Stimulated activated CD8-positive, alpha-beta memory T cell treated with anti-CD3 and anti-CD28 coated beads, Interleukin-2, amount 100 ng/mL, for 1 hour (primary cell): ENCODE data around the gene CFAP70.
"Not testable (repeated sequence)": the region's sequence is repeated elsewhere in the genome, so short reads cannot be mapped to it uniquely, and the experiment has no call there.

Source experiments
- DNase-seq, 2 donors: peaks; one replicate each; pipeline ENCODE4 v3.0.0-alpha.2; 2020; ENCODE audit warnings: low read depth in 2 of 2

CFAP70 gene

DNA sequence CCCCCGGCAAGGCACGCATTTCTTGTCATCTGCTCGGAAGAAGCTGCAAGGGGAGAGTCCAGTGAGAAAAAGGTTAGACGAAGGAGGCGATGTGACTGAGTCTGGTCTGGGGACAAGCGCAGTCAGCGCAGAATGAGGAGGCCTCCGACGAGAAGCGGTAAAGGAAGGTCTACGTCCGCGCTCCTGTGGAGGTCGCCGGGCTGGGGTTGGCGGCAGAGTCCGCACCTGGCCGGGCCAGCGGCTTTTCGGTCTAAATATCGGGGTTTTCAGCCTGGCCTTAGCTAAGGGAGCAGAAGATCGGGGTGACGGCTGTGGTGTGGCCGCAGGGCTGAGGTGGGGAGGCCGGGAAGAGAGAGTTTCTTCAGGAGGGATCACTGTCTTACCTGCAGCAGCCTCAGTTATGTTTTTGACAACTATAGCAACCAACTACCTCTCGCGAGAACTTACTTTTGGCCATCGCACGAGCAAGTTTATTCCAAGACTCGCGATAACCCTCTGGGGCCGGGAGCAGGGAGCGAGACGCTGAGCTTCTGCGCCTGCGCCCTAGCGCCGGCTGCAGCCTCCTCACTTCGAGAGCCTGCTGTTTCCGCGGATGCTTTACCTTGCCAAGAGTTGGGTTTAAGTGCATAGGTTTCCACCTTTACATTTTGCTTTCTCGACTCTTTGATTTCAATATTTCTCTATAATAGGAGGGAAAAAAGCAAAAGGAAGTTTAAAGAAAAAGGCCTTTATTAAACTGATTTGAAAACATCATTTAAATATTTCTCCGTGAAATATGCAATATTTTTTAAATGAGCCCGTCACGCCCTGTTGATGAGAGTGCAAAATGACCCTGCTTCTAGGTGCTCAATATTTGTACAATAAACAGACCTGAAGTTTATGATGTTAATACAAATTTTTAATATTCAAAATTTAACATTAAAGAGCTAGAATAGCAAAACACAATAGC is at the start of gene CFAP70:
Gene CFAP70, minus strand, starts transcription at position 534 of the 949 bp plus-strand sequence. CDS start 4,068 bp downstream, outside the sequence.
- peak; percentile 74 to 85 for DNase-seq

DNA sequence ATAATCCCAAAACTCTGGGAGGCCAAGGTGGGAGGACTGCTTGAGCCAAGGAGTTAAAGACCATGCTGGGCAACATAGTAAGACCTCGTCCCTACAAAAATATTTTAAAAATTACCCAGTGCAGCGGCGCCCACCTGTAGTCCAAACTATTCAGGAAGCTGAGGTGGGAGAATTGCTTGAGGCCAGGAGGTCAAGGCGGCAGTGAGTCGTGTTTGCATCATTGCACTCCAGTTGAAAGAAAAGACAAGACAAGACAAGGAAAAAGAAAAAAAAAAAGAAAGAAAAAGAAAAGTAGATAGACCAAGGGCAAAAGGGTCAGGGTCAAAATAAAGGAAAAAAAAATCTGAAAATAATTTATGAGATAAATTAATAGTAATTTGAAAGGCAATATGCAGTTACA is 49.4 kb upstream of the CFAP70 start:
- DNase-seq = no peak

DNA sequence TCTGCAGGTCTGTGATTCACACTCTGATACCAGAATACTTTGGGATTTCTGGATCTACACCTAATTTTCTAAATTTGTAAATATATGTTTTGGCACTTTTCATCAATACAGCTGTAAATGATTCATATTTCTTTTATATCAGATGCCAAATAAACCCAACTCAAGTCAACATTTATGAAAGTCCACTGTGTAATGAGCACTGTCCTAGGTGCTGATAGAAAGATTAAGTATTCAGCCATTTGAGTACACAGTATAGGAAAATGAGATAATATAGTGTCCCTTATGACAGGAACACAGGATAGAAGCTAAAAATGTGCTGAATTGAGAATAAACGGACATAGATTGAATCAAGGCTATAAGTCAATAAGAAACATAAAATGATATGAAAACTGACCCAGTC is 48.8 kb upstream of the CFAP70 start:
- no peak for DNase-seq

DNA sequence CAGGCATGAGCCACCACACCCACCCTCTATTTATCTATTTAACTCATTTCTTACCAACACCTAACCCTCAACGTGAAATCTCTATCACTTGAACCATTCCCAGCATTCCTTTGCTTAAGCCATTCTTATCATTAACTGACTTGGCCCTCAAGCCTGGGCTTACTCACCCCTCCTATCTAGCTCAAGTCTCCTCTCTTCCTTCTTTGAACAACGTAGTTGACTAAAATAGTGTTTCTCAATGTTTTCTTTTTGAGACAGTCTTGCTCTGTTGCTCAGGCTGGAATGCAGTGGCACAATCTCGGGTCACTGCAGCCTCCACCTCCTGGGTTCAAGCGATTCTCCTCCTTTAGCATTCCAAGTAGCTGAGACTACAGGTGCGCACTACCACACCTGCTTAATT is 48.2 kb upstream of the CFAP70 start:
- no peak for DNase-seq

DNA sequence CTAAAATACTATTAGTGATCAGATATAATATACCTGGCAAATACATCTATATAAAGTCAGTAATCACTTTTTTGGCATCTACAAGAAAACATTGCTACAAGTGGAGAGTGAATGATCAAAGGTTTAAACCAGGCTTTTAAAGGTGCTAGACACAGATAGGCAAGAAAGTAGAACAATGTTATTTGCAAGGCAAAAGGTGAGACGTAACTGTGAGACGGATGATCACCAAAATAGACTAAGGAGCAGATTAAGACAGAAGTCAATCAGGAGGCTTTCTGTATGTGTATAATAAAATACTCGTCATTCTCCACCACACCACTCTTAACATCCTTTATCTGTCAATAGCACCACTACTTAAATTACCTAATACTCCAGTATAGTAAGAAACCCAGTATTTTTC is 46.9 kb upstream of the CFAP70 start:
- no peak for DNase-seq

DNA sequence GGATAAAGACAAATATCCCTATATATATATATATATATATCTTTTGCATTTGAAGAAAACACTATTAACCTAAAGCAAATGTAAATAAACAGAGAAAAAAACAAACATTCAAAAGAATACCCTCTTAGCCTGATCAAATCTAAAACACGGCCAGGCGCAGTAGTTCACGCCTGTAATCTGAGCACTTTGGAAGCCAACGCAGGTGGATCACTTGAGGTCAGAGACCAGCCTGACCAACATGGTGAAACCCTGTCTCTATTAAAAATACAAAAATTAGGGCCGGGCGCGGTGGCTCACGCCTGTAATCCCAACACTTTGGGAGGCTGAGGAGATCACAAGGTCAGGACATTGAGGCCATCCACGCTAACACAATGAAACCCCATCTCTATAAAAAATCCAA is 46.0 kb upstream of the CFAP70 start:
- DNase-seq = no peak

DNA sequence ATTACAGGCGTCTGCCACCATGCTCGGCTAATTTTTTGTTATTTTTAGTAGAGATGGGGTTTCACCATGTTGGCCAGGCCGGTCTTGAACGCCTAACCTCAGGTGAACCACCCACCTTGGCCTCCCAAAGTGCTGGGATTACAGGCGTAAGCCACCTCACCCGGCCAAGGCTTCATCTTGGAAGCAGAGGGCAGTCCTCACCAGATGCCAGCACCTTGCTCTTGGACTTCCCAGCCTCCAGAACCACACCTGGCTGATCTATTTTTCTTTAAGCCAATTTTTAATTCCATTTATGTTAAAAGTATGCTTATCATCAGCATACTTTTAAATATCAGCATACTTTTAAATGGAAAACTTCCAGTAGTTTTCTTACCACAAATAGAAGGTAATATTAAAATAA is 43.0 kb upstream of the CFAP70 start:
- DNase-seq = no peak

DNA sequence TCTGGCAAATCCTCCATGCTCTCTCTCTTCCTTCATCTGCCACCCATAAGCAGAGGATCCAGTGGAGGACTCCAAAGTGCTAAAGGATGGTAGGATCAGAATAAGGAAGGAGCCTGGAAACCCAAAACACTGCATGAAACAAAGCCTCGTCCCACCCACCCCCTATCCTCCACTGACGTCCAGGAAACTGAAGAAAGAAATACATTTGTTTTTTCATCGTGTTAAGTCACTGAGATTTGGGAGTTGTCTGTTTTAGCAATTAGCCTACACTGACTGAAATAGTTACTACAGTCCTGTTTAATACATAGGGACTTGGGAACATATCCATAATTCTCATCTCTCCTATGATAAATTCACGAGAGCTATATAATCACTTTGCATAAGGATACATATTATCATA is 40.4 kb upstream of the CFAP70 start:
- no peak for DNase-seq

DNA sequence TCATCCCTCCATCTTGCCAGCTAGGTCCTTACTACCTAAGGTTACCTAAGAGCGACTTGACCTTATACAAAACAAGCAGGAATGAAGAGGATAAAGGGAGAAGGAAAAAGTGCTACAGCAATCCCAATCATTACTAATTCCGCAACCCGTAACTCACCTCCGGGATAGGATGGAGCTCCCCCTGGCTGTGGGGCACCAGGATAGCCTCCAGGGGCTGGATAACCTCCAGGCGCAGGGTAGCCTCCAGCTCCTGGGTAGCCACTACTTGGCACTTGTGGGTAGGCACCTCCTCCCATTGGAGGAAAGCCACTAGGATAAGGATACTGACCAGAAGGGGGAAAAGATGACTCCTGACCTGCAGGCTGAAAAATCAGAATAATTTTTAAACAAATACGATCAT is 39.4 kb upstream of the CFAP70 start:
- no peak for DNase-seq

DNA sequence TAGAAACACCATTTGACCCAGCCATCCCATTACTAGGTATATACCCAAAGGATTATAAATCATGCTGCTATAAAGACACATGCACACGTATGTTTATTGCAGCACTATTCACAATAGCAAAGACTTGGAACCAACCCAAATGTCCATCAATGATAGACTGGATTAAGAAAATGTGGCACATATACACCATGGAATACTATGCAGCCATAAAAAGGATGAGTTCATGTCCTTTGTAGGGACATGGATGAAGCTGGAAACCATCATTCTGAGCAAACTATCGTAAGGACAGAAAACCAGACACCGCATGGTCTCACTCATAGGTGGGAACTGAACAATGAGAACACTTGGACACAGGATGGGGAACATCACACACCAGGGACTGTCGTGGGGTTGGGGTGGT is 35.7 kb upstream of the CFAP70 start:
- not testable (repeated sequence) for DNase-seq

DNA sequence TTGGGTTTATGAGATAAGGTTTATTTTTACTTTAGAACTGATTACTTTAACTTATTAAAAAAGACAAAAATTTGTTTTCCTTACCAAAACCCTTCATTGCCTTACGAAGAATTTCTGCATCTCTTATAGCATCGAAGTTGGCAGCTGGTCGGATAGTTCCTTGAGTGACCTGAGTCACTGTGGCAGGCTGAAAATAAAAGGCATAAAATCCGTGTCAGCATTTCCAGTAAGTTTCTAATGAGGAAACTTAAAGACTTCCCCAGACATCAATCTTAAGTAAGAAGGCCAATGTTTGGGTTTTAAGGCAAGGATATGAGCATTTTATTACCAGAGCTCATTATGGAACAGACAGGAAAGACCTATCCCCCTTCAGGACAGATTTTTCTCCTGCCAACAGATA is 29.6 kb upstream of the CFAP70 start:
- DNase-seq = no peak

DNA sequence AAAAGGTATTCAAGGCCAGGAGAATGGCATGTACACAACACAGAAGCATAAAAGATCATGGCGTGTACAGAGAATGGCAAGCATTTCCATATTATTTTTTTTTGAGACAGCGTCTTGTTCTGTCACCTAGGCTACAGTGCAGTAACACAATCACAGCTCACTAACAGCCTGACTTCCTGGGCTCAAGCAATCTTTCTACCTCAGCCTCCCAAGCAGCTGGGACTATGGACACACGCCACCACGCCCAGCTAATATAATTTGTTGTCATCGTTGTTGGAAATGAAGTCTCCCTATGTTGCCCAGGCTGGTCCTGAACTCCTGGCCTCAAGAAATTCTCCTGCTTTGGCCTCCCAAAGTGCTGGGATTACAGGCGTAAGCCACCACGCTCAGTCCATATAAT is 27.9 kb upstream of the CFAP70 start:
- DNase-seq = no peak

DNA sequence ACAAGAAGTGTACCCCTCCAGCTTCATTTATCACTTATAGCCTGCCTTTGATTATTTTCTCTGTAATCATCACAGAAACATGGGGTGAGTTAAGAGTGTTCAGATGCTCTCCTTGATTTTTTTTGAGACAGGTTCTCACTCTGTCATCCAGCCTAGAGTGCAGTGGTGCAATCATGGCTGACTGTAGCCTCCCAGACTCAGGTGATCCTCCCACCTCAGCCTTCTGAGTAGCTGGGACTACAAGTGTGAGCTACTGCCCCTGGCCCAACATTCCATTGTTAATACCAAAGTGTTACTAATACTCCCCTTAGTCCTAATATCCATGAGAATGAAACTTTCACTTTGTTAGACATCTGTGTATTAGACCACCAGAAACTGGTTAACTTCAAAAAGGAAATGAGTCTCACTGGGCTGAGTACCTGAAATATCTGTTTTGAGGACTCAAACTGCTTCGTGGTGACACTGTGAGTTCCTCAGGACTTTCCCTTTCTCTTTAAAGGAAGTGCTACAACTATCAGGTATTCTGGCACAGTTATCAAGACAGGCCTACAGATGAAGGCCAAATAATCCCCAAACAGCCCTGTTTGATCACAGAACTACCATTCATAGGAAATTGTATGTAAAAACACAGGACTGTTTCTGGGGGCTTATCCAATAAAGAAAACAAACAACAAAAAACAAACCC is 20.5 kb upstream of the CFAP70 start:
- DNase-seq = no peak

DNA sequence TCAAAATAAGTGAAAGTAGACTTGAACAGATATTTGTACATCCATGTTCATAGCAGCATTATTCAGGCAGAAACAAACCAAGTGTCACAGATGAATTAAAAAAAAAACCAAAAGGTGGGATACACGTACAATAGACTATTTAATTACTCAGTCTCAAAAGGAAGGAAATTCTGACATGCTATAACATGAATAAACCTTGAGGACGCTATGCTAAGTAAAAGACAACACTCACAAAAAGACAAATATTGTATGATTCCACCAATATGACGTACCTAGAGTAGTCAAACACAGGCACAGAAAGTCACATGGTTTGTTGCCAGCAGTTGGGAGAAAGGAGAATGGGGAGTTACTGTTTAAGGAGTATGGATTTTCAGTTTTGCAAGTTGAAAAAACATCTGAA is 18.0 kb upstream of the CFAP70 start:
- no peak for DNase-seq

DNA sequence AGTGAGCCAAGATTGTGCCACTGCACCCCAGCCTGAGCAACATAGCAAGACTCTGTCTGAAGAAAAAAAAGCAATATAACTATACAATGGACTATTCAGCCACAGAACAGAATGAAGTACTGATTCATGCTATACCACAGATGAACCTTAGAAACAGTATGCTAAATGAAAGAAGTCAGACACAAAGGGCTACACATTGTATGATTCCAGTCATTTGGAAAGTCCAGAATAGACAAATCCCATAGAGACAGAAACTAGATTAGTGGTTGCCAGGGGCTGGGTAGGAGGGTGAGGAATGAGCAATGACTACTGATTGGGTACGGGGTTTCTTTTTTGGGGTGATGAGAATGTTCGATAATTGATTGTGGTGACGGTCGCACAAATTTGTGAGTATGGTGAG is 9.6 kb upstream of the CFAP70 start:
- no peak for DNase-seq

DNA sequence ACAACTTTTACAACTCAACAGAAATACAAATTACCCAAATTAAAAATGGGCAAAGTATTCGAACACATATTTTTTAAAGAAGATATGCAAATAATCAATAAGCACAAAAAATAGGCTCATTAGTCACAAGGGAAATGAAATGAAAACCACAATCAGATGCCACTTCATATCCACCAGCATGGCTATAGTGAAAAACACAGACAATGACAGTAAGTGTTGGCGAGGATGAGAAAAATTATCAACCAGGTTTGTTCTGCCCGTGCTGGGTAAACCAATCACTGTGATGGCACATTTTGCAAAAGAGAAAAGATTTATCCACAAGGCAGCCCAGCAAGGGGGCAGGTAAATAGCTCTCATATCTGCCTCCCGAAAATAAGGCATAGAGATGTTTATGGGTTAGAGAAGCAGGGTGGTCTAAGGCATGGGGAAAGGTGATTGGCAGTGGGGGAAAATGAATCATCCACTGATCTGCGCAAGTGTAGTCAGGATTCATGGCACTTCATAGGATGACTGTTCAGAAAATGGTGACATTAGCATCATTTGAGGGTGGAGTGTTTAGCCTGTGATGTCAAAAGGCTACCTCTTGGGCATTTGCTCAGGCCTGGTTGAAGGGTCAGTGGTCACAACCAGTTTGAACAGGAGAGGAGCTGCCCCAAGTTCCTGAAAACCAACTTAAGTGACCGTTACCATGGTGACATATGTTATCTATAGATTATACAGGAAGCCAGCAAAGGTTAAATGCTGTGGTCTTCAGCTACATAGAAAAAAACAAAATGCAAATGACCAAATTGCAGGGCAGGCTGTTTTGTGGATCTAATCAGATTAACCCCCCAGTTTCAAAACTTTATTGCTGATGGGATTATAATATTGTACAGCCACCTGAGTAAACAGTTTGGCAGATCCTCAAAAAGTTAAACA is 8.0 kb upstream of the CFAP70 start:
- no peak for DNase-seq

DNA sequence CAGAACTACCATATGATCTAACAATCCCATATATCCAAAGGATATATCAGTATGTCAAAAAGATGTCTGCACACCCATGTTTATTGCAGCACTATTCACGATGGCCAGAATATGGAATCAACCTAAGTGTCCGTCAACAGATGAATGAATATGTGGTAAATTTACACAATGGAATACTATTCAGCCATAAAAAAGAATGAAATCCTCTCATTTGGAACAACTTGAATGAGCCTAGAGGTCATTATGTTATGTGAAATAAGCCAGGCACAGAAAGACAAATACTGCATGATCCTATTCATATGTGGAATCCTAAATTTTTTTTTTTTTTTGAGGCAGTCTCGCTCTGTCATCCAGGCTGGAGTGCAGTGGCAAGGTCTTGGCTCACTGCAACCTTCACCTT is 6.3 kb upstream of the CFAP70 start:
- no peak for DNase-seq

DNA sequence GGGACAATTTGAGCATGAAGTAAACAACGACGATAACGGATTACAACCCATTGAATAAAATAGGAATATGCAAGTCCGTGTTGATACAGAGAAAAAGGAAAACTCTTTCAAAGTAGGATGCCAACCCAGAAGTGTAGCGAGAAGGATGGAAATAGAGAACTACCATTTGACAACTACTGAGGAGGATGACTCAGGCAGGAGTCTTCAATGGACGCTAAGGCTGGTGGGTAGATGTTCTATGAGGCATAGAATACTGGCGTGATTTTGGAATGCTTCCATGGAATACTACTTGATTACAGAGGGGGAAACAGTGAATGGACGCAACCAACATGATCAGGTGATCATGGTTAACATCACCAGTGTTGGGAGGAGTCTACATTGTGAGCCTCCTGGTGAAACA is 828 bp upstream of the CFAP70 start:
- no peak for DNase-seq

DNA sequence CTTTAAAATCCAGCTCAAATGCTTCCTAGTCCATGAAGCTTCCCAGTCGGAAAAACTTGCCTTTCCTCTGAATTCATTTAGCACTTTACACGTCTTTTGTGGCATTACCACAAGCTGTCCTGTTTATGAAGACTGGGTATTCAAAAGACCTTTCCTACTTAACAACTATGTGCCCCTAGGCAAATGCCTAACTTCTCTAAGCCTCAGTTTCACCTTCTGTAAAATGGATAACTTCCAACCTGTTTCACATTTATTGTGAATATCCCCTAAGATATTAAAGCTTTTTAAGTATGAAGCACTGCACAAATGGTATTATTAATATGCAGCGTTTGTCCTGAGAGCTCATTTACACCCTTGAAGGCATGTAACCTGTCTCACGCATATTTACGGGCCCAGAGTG is 843 bp downstream of the CFAP70 start:
- no peak for DNase-seq

DNA sequence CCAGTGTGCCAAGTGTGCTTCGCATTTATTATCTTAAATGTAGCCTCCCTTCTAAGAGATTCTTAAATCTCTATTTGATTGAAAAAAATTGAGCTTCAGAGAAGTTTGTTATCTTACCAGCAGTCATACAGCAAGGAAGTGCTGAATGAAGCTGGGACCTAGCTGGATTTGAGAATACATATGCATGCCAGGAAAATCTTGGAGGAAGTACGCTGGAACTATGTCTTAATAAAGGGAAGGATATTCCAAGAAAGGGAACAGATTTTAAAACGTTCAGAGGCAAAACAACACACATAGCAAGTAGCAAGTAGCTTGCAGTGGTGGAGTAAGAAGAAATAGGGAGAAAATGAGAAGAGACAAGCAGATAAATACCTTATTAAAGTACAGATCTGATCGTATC is 1.5 kb downstream of the CFAP70 start:
- DNase-seq = no peak

DNA sequence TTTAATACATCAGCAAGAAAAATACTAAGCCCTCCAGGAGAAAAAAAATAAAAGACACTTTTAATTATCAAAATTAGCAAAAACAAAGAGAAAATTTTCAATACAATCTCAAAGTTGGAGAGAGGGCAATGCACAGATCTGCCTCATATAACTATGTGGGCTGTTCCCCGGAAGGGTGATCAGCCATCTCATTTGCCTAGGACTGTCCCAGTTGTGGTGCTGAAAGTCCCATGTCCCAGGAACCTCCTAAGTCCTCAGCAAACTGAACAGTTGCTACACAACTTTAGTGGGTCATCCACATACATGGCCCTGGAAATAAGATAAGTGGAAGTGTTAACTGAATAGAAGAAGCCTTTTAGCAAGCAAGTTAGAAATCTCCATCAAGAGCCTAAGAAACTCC is 14.4 kb downstream of the CFAP70 start:
- no peak for DNase-seq

DNA sequence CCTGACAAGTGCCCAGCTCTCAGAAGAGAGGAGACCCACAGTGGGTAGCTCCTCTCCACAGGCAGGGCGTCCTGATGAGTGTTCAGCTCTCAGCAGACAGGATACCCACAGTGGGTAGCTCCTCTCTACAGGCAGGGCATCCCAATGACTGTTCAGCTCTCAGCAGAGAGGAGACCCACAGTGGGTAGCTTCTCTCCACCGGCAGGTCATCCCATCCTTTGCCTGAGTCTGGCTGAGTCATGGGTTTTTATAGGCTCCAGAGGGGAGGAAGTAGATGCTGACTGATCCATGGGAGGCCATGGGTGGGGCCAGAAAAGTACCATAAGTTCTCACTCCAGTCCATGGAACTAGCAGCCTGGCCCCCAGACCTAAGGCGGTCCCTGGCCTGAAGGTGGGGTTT is 18.5 kb downstream of the CFAP70 start:
- DNase-seq = no peak
